ENCODE measurements around the gene CHCHD6. TPM values are rescaled to one million over a fixed set of nuclear protein-coding genes. Genes with fewer than 3 reads are reported as not detected.

CHCHD6 gene
- total RNA-seq, 1 experiment from 2014 or later: 33.0 TPM

- ChIA-PET POLR2A (ENCODE audit: unreplicated experiment) (no interaction called here), CTCF (no interaction called here)
- H3K4me2 ChIP-seq (ENCODE audit: low read length): no peak overlapping the region
- DNase-seq: no peak
- H3K36me3 ChIP-seq (ENCODE audit: low read depth, low read length): no peaks in the 10 kb centered on the region; the same call in 1 of the 2 replicates
- TF ChIP-seq CTCF (conservative IDR thresholded peaks at IDR 0.05; ENCODE audit: low read depth, low read length): no peak
- no peak for TF ChIP-seq EZH2 (IDR thresholded peaks at IDR 0.05; ENCODE audit: low read length, unreplicated experiment)
- no peak for TF ChIP-seq EZH2phosphoT487 (IDR thresholded peaks at IDR 0.05; ENCODE audit: borderline replicate concordance, low read length)
- no peaks in the 10 kb centered on the region for H3F3A ChIP-seq (ENCODE audit: low read length, unreplicated experiment)
- no peak for ATAC-seq
- H3K9me3 ChIP-seq (ENCODE audit: low read length): no peaks in the 10 kb centered on the region
- no peaks in the 10 kb centered on the region for H4K20me1 ChIP-seq (ENCODE audit: low read length)
- no peak overlapping the region for H3K9ac ChIP-seq (ENCODE audit: low read length)
- no peak overlapping the region for H3K27ac ChIP-seq (ENCODE audit: low read length)
- H3K79me2 ChIP-seq (ENCODE audit: low read length): no peaks in the 10 kb centered on the region
- no TSS peak for BruUV-seq (replicated peaks)
- no peak overlapping the region for H2AFZ ChIP-seq (ENCODE audit: low read length)
- no peak overlapping the region for H3K4me3 ChIP-seq (ENCODE audit: low read length)
- no peaks in the 10 kb centered on the region for H3K9me2 ChIP-seq (replicated peaks; ENCODE audit: low read length)
- no peaks in the 10 kb centered on the region for H3K27me3 ChIP-seq (ENCODE audit: low read length)
- H3K4me1 ChIP-seq (ENCODE audit: insufficient read depth, low read length): no peaks in the 10 kb centered on the region
- intact Hi-C loops (cut with micrococcal nuclease): no loop called here
Measured at GRCh38 chr3:126951561-126951960, 247.5 kb downstream of the CHCHD6 start.

GRCh38 chr3:126952261-126952982, 248.4 kb downstream of the CHCHD6 start:
- ChIA-PET CTCF (no interaction called here), POLR2A (ENCODE audit: unreplicated experiment) (no interaction called here)
- H3K27ac ChIP-seq (ENCODE audit: low read length): no peak overlapping the region
- TF ChIP-seq CTCF (conservative IDR thresholded peaks at IDR 0.05; ENCODE audit: low read depth, low read length): no peak
- TF ChIP-seq EZH2phosphoT487 (IDR thresholded peaks at IDR 0.05; ENCODE audit: borderline replicate concordance, low read length): no peak
- no peak for TF ChIP-seq EZH2 (IDR thresholded peaks at IDR 0.05; ENCODE audit: low read length, unreplicated experiment)
- H3K9me2 ChIP-seq (replicated peaks; ENCODE audit: low read length): no peaks in the 10 kb centered on the region
- no peaks in the 10 kb centered on the region for H3K27me3 ChIP-seq (ENCODE audit: low read length)
- H3K4me1 ChIP-seq (ENCODE audit: insufficient read depth, low read length): no peaks in the 10 kb centered on the region
- H3K9me3 ChIP-seq (ENCODE audit: low read length): no peaks in the 10 kb centered on the region
- H3K36me3 ChIP-seq (ENCODE audit: low read depth, low read length): no peaks in the 10 kb centered on the region; the same call in 1 of the 2 replicates
- DNase-seq: no peak
- H3K9ac ChIP-seq (ENCODE audit: low read length): no peak overlapping the region
- H3K4me3 ChIP-seq (ENCODE audit: low read length): no peak overlapping the region
- no peak for ATAC-seq
- H3K79me2 ChIP-seq (ENCODE audit: low read length): no peaks in the 10 kb centered on the region
- BruUV-seq (replicated peaks): no TSS peak
- no peak overlapping the region for H3K4me2 ChIP-seq (ENCODE audit: low read length)
- no peaks in the 10 kb centered on the region for H3F3A ChIP-seq (ENCODE audit: low read length, unreplicated experiment)
- intact Hi-C loops (cut with micrococcal nuclease): no loop called here
- H4K20me1 ChIP-seq (ENCODE audit: low read length): no peaks in the 10 kb centered on the region
- no peak overlapping the region for H2AFZ ChIP-seq (ENCODE audit: low read length)

GRCh38 chr3:126952983-126953660, 249.1 kb downstream of the CHCHD6 start:
- Histone ChIP-seq H3K36me3 (ENCODE audit: low read depth, low read length) (no peaks in the 10 kb centered on the region; the same call in 1 of the 2 replicates), H3K9ac (ENCODE audit: low read length) (no peak overlapping the region), H3K4me2 (ENCODE audit: low read length) (no peak overlapping the region), H3K4me1 (ENCODE audit: insufficient read depth, low read length) (no peaks in the 10 kb centered on the region), H3K79me2 (ENCODE audit: low read length) (no peaks in the 10 kb centered on the region), H3K27ac (ENCODE audit: low read length) (no peak overlapping the region), H4K20me1 (ENCODE audit: low read length) (no peaks in the 10 kb centered on the region), H3K4me3 (ENCODE audit: low read length) (no peak overlapping the region), H3F3A (ENCODE audit: low read length, unreplicated experiment) (no peaks in the 10 kb centered on the region), H2AFZ (ENCODE audit: low read length) (no peak overlapping the region), H3K9me2 (replicated peaks; ENCODE audit: low read length) (no peaks in the 10 kb centered on the region), H3K27me3 (ENCODE audit: low read length) (no peaks in the 10 kb centered on the region), H3K9me3 (ENCODE audit: low read length) (no peaks in the 10 kb centered on the region)
- TF ChIP-seq EZH2 (IDR thresholded peaks at IDR 0.05; ENCODE audit: low read length, unreplicated experiment) (no peak), EZH2phosphoT487 (IDR thresholded peaks at IDR 0.05; ENCODE audit: borderline replicate concordance, low read length) (no peak), CTCF (conservative IDR thresholded peaks at IDR 0.05; ENCODE audit: low read depth, low read length) (no peak)
- ChIA-PET POLR2A (ENCODE audit: unreplicated experiment) (no interaction called here), CTCF (no interaction called here)
- no TSS peak for BruUV-seq (replicated peaks)
- ATAC-seq: no peak
- intact Hi-C loops (cut with micrococcal nuclease): no loop called here
- no peak for DNase-seq

Data from PC-3 (cell line).